SK-N-SH (cell line): ENCODE results near the gene LPCAT1. TPM values are rescaled to one million over a fixed set of nuclear protein-coding genes. Genes with fewer than 3 reads are reported as not detected.

Source experiments
- CTCF ChIA-PET: fragments of 300-600, 350-600 bp; formaldehyde crosslinking; extraction: SDS; loops from one replicate; lab custom pipeline; 2021; lab: Yijun Ruan, JAX
- POLR2A ChIA-PET: fragments of 350-600 bp; sonication (Branson Sonifier 250); formaldehyde crosslinking; extraction: SDS; loops from one replicate; lab custom pipeline; 2020; ENCODE audit warnings: antibody characterized with exemption, inconsistent platforms; lab: Yijun Ruan, JAX
- DNase-seq: peaks from one replicate; pipeline ENCODE4 v3.0.0; 2012
- H2AFZ ChIP-seq: fragments of 200-600 bp; sonication (generic); 2 replicates; pipeline ENCODE4 v1.8.1; 2016; ENCODE audit warnings: antibody characterized with exemption, mild to moderate bottlenecking, low read depth
- H3F3A ChIP-seq: fragments of 200-600 bp; sonication (generic); replicated peaks from 2 replicates; pipeline ENCODE3; 2016; ENCODE audit warnings: antibody characterized with exemption, mild to moderate bottlenecking; ENCODE audit not compliant: insufficient read depth
- H3K27ac ChIP-seq, 2 experiments: fragments of 200-500 bp in 1 of 2; fragments of 200-600 bp in 1 of 2; sonication (Bioruptor generic) in 1 of 2; sonication (generic), shearing (Covaris generic) in 1 of 2; 2 replicates each; pipeline versions ENCODE4 v1.5.1 to v1.6.1; 2014 to 2016; ENCODE audit warnings: low read depth in 2 of 2, inconsistent platforms in 1 of 2, low read length in 1 of 2, mild to moderate bottlenecking in 1 of 2, mixed read lengths in 1 of 2
- H3K27me3 ChIP-seq: fragments of 200-600 bp; sonication (generic), shearing (Covaris generic); 2 replicates; pipeline ENCODE4 v1.6.1; 2016; ENCODE audit warnings: mixed run types; ENCODE audit not compliant: insufficient read depth
- H3K36me3 ChIP-seq, 2 experiments: fragments of 200-500 bp in 1 of 2; fragments of 200-600 bp in 1 of 2; sonication (Bioruptor generic) in 1 of 2; sonication (generic) in 1 of 2; replicated peaks in 1 of 2; 2 replicates each; pipeline versions ENCODE3 to v1.5.1; 2014 to 2016; ENCODE audit warnings: low read length in 1 of 2, mild to moderate bottlenecking in 1 of 2; ENCODE audit not compliant: insufficient read depth in 2 of 2, control insufficient read depth in 1 of 2
- H3K4me1 ChIP-seq, 2 experiments: fragments of 200-500 bp in 1 of 2; fragments of 200-600 bp in 1 of 2; sonication (Bioruptor generic) in 1 of 2; sonication (generic), shearing (Covaris generic) in 1 of 2; 2 replicates each; pipeline versions ENCODE4 v1.5.1 to v1.6.1; 2014 to 2016; ENCODE audit warnings: low read depth in 1 of 2, low read length in 1 of 2, mixed run types in 1 of 2; ENCODE audit not compliant: insufficient read depth in 2 of 2, control insufficient read depth in 1 of 2
- H3K4me2 ChIP-seq: fragments of 200-600 bp; sonication (generic), shearing (Covaris generic); 2 replicates; pipeline ENCODE4 v1.6.1; 2017; ENCODE audit warnings: mixed run types
- H3K4me3 ChIP-seq, 2 experiments: fragments of 200-500 bp in 1 of 2; fragments of 200-600 bp in 1 of 2; sonication (Bioruptor generic) in 1 of 2; sonication (generic), shearing (Covaris generic) in 1 of 2; 2 replicates each; pipeline versions ENCODE4 v1.5.1 to v1.8.1; 2014 to 2016; ENCODE audit warnings: low read depth in 2 of 2, inconsistent platforms in 1 of 2, low read length in 1 of 2, mild to moderate bottlenecking in 1 of 2, mixed read lengths in 1 of 2, moderate library complexity in 1 of 2
- H3K79me2 ChIP-seq: fragments of 200-600 bp; sonication (generic); 2 replicates; pipeline ENCODE4 v1.8.1; 2017; ENCODE audit warnings: mild to moderate bottlenecking; ENCODE audit not compliant: insufficient read depth
- H3K9ac ChIP-seq: fragments of 200-600 bp; sonication (generic); 2 replicates; pipeline ENCODE4 v1.6.1; 2017; ENCODE audit warnings: mixed run types
- H3K9me2 ChIP-seq: fragments of 200-600 bp; sonication (generic); 2 replicates; pipeline ENCODE4 v1.6.1; 2017; ENCODE audit warnings: mixed run types
- H3K9me3 ChIP-seq: fragments of 200-600 bp; sonication (generic); 2 replicates; pipeline ENCODE4 v1.6.1; 2017; ENCODE audit warnings: mixed run types, mild to moderate bottlenecking, moderate library complexity
- H4K20me1 ChIP-seq: fragments of 200-600 bp; sonication (generic); 2 replicates; pipeline ENCODE4 v1.6.1; 2017; ENCODE audit warnings: mild to moderate bottlenecking, mixed run types; ENCODE audit not compliant: insufficient read depth
- FOXM1 ChIP-seq: IDR thresholded peaks from 2 replicates; pipeline ENCODE4 v1.4.0; 2012; ENCODE audit warnings: low read depth, mild to moderate bottlenecking
- GABPA ChIP-seq: IDR thresholded peaks from 2 replicates; pipeline ENCODE4 v1.4.0; 2012; ENCODE audit warnings: low read depth, mild to moderate bottlenecking
- JUND ChIP-seq: IDR thresholded peaks from 2 replicates; pipeline ENCODE4 v1.4.0; 2012
- MEF2A ChIP-seq: IDR thresholded peaks from 2 replicates; pipeline ENCODE4 v1.4.0; 2012; ENCODE audit warnings: low read depth, borderline replicate concordance
- NFIC ChIP-seq: IDR thresholded peaks from 2 replicates; pipeline ENCODE4 v1.4.0; 2012; ENCODE audit warnings: borderline replicate concordance
- POLR2AphosphoS5 ChIP-seq: IDR thresholded peaks from 2 replicates; pipeline ENCODE4 v1.6.1; 2012; ENCODE audit warnings: low read depth, low read length
- RCOR1 ChIP-seq: fragments of 150-350 bp; IDR thresholded peaks from 2 replicates; pipeline ENCODE4 v1.6.1; 2017; ENCODE audit warnings: antibody characterized with exemption, low read length
- TEAD4 ChIP-seq: IDR thresholded peaks from 2 replicates; pipeline ENCODE4 v1.4.0; 2012; ENCODE audit warnings: mild to moderate bottlenecking, borderline replicate concordance; ENCODE audit not compliant: insufficient read depth
- YY1 ChIP-seq: IDR thresholded peaks from 2 replicates; pipeline ENCODE4 v1.4.0; 2012; ENCODE audit warnings: low read depth, mild to moderate bottlenecking
- WGBS: methylation state at CpG from one replicate; pipeline ENCODE4 v1.1.6; 2017; ENCODE audit warnings: low lambda C conversion rate; 5-methylcytosine and 5-hydroxymethylcytosine counted together
- polyA plus RNA-seq, 3 experiments: library from polyadenylated mRNA; depleted of rRNA; stranded (reverse); fragments of >200 nt; gene quantifications; 2 replicates each; pipeline ENCODE4 v1.2.3, GENCODE V29; 2012
- TF ChIP-seq, protein P1 (sequence below): fragments of 150-350 bp; IDR thresholded peaks from 2 replicates; pipeline ENCODE4 v1.6.1; 2016; ENCODE audit warnings: mild to moderate bottlenecking, low read depth, low read length
- TF ChIP-seq, protein P2 (sequence below): IDR thresholded peaks from 2 replicates; pipeline ENCODE4 v1.4.0; 2012; ENCODE audit warnings: low read depth
- TF ChIP-seq, protein P3 (sequence below): fragments of 150-350 bp; IDR thresholded peaks from 2 replicates; pipeline ENCODE4 v1.6.1; 2017; ENCODE audit warnings: antibody characterized with exemption, low read length, low read depth, borderline replicate concordance

The LPCAT1 gene
- polyA plus RNA-seq, 1 of the 3 experiments (the other 2 are of a cell fraction), result 42.3 TPM

DNA sequence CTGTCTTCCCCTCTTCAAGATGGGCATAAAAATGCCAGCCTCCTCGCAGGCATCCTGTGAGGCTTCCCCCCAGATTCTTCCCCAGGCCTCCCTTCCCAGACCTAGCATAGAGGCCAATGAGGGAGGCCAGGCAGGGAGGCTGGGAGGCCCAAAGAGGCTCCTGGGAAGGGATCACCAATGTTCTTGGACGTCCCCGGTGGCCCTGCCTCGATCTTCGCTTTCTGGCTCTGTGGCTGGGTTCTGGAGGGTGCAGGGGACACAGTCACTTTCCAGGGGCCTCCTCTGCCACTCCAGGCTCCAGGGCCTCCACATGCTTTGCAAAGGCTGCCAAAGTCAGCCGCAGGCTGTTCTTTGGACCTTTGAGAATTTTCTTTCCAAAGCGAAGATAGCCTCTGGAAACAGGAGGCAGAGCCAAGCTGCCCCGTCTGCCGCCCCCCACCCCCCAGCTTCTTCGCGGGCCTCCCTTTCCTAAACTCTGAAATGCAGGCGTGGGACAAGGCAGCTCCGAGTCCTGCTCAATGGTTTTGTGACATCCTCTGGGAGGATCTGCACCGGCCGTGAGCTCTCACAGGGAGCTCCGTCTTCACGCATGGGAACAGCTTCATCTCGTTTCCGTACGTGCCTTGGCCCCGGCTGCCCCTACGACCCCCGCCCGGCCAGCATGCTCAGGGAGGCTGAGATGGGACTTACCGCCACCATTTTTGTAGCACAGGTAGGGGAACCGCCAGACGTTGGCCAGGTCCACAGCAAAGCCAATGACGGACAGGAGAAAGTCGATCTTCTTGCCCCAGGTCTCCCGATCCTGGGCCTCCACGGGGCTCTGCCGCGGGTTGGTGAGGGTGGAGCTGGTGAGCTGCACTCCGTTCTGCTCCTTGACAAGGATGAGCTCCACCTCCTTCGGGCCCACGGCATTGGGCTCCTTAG is 81.3 kb downstream of the LPCAT1 start:
- no peaks in the 10 kb centered on the region for H3K79me2 ChIP-seq
- no peaks in the 10 kb centered on the region for H3K9me3 ChIP-seq
- no peak overlapping the region for H3K4me3 ChIP-seq
- TF ChIP-seq YY1, result no peak
- no peak for TF ChIP-seq POLR2AphosphoS5
- no peak for TF ChIP-seq MEF2A
- TF ChIP-seq JUND, result no peak
- H3K4me2 ChIP-seq, result no peak overlapping the region
- DNase-seq, result no peak
- H3K4me1 ChIP-seq, result no peaks in the 10 kb centered on the region
- no peak overlapping the region for H3K9ac ChIP-seq
- WGBS, result 18% methylated on average over 32 of the region's 36 CpGs
- peaks cover 78% of the 10 kb centered on the region for H3K27me3 ChIP-seq
- no peaks in the 10 kb centered on the region for H3K9me2 ChIP-seq
- ChIA-PET CTCF (interaction anchor here (0.7 to 1.0 kb wide), 2 partner anchors 202 to 268 kb away, joined by 3 to 4 read pairs; no protein-coding TSS in a partner anchor), POLR2A (interaction anchor here (0.5 kb wide), 1 partner anchor 152 kb away, joined by 4 read pairs; no protein-coding TSS in a partner anchor)
- no peak overlapping the region for H2AFZ ChIP-seq
- H3F3A ChIP-seq, result no peaks in the 10 kb centered on the region
- no peaks in the 10 kb centered on the region for H3K36me3 ChIP-seq
- no peak overlapping the region for H3K27ac ChIP-seq
- H4K20me1 ChIP-seq, result no peaks in the 10 kb centered on the region

DNA sequence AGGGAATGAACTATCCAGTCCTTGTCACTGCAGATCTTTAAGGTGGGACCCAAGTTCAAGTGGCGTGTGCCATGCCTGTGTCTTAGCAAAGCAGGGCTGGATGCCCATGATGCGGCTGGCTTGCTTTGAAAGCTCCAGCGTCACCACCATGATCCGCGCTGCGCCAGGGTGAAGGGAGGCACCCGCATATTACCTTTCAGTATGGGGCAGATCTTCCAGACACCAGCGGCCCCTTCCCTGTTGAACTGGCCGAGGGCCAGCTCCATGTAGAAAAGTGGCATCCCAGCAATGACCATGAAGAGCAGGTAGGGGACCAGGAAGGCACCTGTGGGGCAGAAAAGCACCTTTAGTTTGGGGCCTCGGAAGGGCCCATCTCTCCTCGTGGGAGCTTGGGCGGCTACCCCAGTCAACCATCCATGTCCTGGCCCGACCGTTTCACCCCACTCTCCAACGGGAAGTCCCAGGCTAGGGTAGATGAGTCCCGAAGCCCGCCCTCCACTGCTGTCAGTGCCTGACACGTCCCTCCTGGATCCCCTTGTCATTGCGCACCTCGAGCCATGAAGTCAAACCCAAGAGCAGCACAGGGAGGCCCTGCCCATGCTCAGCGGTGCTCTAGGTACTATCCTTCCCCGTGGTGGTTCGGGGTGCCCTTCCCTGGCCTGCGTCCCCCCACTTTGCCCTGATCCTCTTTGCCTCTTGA is 82.4 kb downstream of the LPCAT1 start:
- Histone ChIP-seq H3K4me2 (no peak overlapping the region), H3K27me3 (peaks cover 67% of the 10 kb centered on the region), H3K9ac (no peak overlapping the region), H3K9me3 (no peaks in the 10 kb centered on the region), H3K36me3 (no peaks in the 10 kb centered on the region), H2AFZ (no peak overlapping the region), H3K27ac (no peak overlapping the region)
- POLR2A ChIA-PET, result no interaction called here
- TF ChIP-seq, protein P1, sequence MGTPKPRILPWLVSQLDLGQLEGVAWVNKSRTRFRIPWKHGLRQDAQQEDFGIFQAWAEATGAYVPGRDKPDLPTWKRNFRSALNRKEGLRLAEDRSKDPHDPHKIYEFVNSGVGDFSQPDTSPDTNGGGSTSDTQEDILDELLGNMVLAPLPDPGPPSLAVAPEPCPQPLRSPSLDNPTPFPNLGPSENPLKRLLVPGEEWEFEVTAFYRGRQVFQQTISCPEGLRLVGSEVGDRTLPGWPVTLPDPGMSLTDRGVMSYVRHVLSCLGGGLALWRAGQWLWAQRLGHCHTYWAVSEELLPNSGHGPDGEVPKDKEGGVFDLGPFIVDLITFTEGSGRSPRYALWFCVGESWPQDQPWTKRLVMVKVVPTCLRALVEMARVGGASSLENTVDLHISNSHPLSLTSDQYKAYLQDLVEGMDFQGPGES, result no peak
- no peak for TF ChIP-seq RCOR1
- TF ChIP-seq TEAD4, result no peak
- no peak for TF ChIP-seq FOXM1
- TF ChIP-seq, protein P2, sequence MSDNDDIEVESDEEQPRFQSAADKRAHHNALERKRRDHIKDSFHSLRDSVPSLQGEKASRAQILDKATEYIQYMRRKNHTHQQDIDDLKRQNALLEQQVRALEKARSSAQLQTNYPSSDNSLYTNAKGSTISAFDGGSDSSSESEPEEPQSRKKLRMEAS, result no peak
- no peak for TF ChIP-seq NFIC
- TF ChIP-seq GABPA, result no peak
- TF ChIP-seq, protein P3, sequence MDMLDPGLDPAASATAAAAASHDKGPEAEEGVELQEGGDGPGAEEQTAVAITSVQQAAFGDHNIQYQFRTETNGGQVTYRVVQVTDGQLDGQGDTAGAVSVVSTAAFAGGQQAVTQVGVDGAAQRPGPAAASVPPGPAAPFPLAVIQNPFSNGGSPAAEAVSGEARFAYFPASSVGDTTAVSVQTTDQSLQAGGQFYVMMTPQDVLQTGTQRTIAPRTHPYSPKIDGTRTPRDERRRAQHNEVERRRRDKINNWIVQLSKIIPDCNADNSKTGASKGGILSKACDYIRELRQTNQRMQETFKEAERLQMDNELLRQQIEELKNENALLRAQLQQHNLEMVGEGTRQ, result no peak
- TF ChIP-seq, all 33 proteins: peak for 0
- 38% methylated on average over 10 of the region's 24 CpGs for WGBS
- Histone ChIP-seq H3K4me1 (no peaks in the 10 kb centered on the region), H3K9me2 (no peaks in the 10 kb centered on the region), H3F3A (no peaks in the 10 kb centered on the region), H3K79me2 (no peaks in the 10 kb centered on the region), H4K20me1 (no peaks in the 10 kb centered on the region), H3K4me3 (no peak overlapping the region)
- DNase-seq, result no peak
- CTCF ChIA-PET, result no interaction called here
